ENCODE results near the gene MST1. TPM values are rescaled to one million over a fixed set of nuclear protein-coding genes. Genes with fewer than 3 reads are reported as not detected.

MST1 gene
- total RNA-seq, 1 donor = 2.9 TPM

DNA sequence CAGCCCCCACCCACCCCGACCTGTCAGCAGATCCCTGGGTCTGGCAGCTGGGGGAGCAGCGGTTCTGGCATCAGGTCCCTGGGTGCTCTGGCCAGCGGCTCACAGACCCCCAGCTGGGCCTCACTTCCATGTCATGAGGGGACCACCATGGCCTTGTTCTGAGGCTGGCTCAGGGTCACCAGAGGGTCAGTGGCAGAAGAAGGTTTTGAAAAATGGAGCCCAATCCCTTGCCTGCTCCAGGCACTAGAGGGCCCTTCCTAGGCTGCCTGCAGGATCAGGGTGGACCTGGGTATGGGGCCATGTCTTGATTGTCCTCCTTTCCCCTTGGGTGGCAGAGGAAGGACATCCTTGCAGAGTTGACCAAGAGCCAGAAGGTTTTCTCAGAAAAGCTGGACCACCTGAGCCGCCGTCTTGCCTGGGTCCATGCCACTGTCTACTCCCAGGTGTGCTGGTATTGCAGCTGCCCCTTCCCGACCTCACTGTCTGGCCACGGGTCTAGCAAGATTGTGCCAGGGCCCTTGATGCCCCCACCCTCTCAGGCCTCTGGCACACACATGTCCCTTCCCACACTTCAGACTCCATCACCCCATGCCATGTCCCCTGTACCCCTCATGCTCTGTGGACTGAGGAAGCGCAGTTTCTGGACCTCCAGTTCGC is 17.3 kb upstream of the MST1 start:
- H3K4me3 ChIP-seq (ENCODE audit: low read depth, low read length) = no peak overlapping the region
- DNase-seq (ENCODE audit: low read depth) = no peak
- TF ChIP-seq, protein P1, sequence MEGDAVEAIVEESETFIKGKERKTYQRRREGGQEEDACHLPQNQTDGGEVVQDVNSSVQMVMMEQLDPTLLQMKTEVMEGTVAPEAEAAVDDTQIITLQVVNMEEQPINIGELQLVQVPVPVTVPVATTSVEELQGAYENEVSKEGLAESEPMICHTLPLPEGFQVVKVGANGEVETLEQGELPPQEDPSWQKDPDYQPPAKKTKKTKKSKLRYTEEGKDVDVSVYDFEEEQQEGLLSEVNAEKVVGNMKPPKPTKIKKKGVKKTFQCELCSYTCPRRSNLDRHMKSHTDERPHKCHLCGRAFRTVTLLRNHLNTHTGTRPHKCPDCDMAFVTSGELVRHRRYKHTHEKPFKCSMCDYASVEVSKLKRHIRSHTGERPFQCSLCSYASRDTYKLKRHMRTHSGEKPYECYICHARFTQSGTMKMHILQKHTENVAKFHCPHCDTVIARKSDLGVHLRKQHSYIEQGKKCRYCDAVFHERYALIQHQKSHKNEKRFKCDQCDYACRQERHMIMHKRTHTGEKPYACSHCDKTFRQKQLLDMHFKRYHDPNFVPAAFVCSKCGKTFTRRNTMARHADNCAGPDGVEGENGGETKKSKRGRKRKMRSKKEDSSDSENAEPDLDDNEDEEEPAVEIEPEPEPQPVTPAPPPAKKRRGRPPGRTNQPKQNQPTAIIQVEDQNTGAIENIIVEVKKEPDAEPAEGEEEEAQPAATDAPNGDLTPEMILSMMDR (IDR thresholded peaks at IDR 0.05; ENCODE audit: insufficient read depth, low read length) = no peak

- TF ChIP-seq, protein P1 (IDR thresholded peaks at IDR 0.05; ENCODE audit: insufficient read depth, low read length) = no peak
- H3K4me3 ChIP-seq (ENCODE audit: low read depth, low read length) = no peak overlapping the region
- no peak for DNase-seq (ENCODE audit: low read depth)
These were observed 16.2 kb upstream of the MST1 start for GRCh38 chr3:49705390-49705960.

GRCh38 chr3:49704629-49705028 is 15.4 kb upstream of the MST1 start:
- H3K4me3 ChIP-seq (ENCODE audit: low read depth, low read length) = no peak overlapping the region
- no peak for DNase-seq (ENCODE audit: low read depth)
- TF ChIP-seq, protein P1 (IDR thresholded peaks at IDR 0.05; ENCODE audit: insufficient read depth, low read length) = no peak

DNA sequence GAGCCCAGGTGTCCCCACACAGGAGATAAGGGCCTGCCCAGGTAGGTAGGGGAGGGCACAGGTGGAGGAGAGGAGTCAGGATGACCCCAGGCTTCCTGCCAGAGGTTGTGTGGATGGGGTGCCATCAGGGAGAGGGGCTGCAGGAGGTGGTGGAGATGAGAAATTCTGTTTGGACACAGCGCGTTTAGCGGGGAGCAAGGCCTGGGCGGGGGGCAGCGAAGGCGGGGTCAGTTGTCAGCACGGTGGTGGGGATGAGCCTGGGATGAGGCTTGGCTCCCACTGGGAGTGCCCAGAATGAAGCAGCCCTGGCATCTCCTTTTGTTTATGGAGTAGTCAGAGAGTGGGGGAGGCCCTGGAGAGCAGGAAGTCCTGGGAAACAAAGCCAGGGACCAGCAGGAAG is 14.7 kb upstream of the MST1 start:
- no peak overlapping the region for H3K4me3 ChIP-seq (ENCODE audit: low read depth, low read length)
- TF ChIP-seq, protein P1 (IDR thresholded peaks at IDR 0.05; ENCODE audit: insufficient read depth, low read length) = no peak
- no peak for DNase-seq (ENCODE audit: low read depth)

DNA sequence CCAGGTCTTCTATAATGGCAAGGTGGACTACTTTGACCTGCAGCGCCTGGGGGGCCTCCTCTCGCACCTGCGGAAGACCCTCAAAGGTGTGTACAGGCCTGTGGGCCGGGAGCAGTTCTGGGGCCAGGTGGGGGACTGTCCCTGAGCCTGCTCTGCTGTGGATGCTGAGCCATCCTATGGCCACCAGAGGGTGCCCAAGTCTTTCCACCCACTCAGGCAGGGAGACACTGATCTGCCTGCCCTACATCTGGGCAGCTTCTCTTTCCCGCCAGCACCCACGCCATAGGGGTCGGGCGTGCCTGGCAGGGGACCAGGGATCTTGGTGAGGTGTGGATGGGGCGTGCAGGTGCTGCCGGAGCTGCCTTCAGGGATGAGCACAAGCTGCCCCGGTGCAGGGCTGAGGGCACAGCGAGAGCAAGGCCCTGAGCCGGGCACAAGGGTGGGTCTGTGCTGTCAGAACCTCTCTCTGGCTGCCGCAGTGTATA is 14.2 kb upstream of the MST1 start:
- H3K4me3 ChIP-seq (ENCODE audit: low read depth, low read length) = no peak overlapping the region
- TF ChIP-seq, protein P1 (IDR thresholded peaks at IDR 0.05; ENCODE audit: insufficient read depth, low read length) = peak; percentile 87
- DNase-seq (ENCODE audit: low read depth) = peak; percentile 58

DNA sequence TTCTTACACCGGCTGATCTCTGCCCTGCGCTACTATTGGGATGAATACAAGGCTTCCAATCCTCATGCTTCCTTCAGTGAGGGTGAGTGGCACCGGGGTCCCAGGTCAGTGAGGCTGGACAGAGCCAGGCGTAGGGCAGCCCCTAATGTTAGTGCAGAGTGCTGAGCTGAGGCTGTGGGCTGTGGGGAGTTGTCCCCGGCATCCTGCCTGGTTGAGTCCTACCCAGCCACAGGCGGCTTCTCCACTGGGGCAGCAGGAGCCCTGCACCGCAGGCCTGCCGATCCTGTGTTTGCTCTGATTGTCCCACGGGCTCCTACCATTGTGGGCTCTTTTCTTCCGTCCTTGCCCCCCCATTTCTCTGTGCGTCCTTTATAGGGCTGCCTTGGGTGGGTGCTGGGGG is 13.4 kb upstream of the MST1 start:
- TF ChIP-seq, protein P1 (IDR thresholded peaks at IDR 0.05; ENCODE audit: insufficient read depth, low read length) = no peak
- no peak for DNase-seq (ENCODE audit: low read depth)
- no peak overlapping the region for H3K4me3 ChIP-seq (ENCODE audit: low read depth, low read length)
